Measurements from ENCODE around the gene TEKTIP1. TPM values are rescaled to one million over a fixed set of nuclear protein-coding genes. Genes with fewer than 3 reads are reported as not detected.

The TEKTIP1 gene
- total RNA-seq, 1 experiment from 2014 or later: 1.3 TPM

DNA sequence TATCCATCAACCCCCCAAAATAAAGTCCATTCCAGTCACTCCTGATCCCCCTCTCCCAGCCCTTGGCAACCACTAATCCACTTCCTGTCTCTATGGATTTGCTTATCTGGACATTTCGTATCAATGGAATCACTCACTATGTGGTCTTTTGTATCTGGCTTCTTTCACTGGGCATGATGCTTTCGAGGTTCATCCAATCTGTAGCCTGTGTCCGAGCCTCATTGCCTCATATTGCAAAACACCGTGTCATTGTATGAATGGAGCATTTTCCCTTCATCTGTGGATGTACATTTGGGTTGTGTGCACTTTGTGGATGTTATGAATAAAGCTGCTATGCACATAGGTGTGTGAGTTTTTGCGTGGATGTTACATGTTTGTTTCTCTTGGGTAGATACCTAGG lies 34.2 kb upstream of the TEKTIP1 start:
- Histone ChIP-seq H3K23me2 (ENCODE audit: insufficient read length, low read depth, low read length, poor library complexity, severe bottlenecking) (peaks cover 20% of the 10 kb centered on the region), H4K91ac (ENCODE audit: insufficient read length, low read depth, low read length) (no peak overlapping the region), H4K8ac (replicated peaks; ENCODE audit: insufficient read length, low read depth, low read length) (no peak overlapping the region), H2BK20ac (ENCODE audit: low read depth, low read length, poor library complexity, severe bottlenecking) (no peak overlapping the region), H2AFZ (ENCODE audit: low read length) (no peak overlapping the region), H3K9ac (ENCODE audit: extremely low read depth, insufficient read length, low read length) (no peak overlapping the region), H2BK15ac (ENCODE audit: low read depth, low read length) (no peak overlapping the region), H3K4ac (ENCODE audit: low read depth, low read length) (no peak overlapping the region), H3K23ac (ENCODE audit: insufficient read length, low read depth, low read length) (no peak overlapping the region), H4K20me1 (ENCODE audit: control insufficient read depth, insufficient read depth, insufficient read length) (no peaks in the 10 kb centered on the region), H2BK12ac (ENCODE audit: insufficient read length, low read depth, low read length) (no peak overlapping the region), H3K79me1 (ENCODE audit: insufficient read depth, low read depth, low read length, poor library complexity, severe bottlenecking) (no peaks in the 10 kb centered on the region), H2BK120ac (ENCODE audit: low read depth, low read length, poor library complexity, severe bottlenecking) (no peak overlapping the region), H3K27me3 (ENCODE audit: insufficient read depth, low read length) (no peaks in the 10 kb centered on the region), H3K18ac (ENCODE audit: insufficient read length, low read depth, low read length) (no peak overlapping the region), H3T11ph (ENCODE audit: low read length) (no peak overlapping the region), H2AK5ac (ENCODE audit: insufficient read length, low read length) (no peak overlapping the region), H3K4me1 (ENCODE audit: insufficient read depth, low read length) (no peaks in the 10 kb centered on the region), H3K9me3 (ENCODE audit: control insufficient read depth, low read depth, low read length) (no peaks in the 10 kb centered on the region), H3K79me2 (ENCODE audit: insufficient read depth, low read length) (peaks cover 5% of the 10 kb centered on the region; the same call in 1 of the 2 replicates), H3K27ac (ENCODE audit: insufficient read length, low read depth, low read length) (no peak overlapping the region), H3K14ac (ENCODE audit: insufficient read depth, low read length) (no peak overlapping the region), H4K5ac (ENCODE audit: insufficient read length, low read depth, low read length) (no peak overlapping the region), H3K56ac (ENCODE audit: insufficient read length, low read depth, low read length) (no peak overlapping the region), H3K4me2 (ENCODE audit: insufficient read depth, insufficient read length, low read length) (no peak overlapping the region), H2BK5ac (ENCODE audit: insufficient read length, low read length) (no peak overlapping the region)
- TF ChIP-seq, protein P1, sequence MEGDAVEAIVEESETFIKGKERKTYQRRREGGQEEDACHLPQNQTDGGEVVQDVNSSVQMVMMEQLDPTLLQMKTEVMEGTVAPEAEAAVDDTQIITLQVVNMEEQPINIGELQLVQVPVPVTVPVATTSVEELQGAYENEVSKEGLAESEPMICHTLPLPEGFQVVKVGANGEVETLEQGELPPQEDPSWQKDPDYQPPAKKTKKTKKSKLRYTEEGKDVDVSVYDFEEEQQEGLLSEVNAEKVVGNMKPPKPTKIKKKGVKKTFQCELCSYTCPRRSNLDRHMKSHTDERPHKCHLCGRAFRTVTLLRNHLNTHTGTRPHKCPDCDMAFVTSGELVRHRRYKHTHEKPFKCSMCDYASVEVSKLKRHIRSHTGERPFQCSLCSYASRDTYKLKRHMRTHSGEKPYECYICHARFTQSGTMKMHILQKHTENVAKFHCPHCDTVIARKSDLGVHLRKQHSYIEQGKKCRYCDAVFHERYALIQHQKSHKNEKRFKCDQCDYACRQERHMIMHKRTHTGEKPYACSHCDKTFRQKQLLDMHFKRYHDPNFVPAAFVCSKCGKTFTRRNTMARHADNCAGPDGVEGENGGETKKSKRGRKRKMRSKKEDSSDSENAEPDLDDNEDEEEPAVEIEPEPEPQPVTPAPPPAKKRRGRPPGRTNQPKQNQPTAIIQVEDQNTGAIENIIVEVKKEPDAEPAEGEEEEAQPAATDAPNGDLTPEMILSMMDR (conservative IDR thresholded peaks at IDR 0.05): no peak
- Mint-ChIP-seq H3K27ac (peak overlapping the region in 2 of 3 experiments; percentile 33 to 99; a peak in 4 of 7 replicates), H3K36me3 (ENCODE audit: insufficient read depth in 1 of 3, low read depth in 3 of 3) (peaks cover 6 to 14% (median 11%) of the 10 kb centered on the region in 3 experiments; a peak in 6 of 7 replicates), H3K9me3 (no peaks in the 10 kb centered on the region; a peak in 1 of 5 replicates), H3K4me1 (peaks cover 19 to 41% of the 10 kb centered on the region in 2 experiments), H3K4me3 (peak overlapping the region; percentile 50 to 79; a peak in 3 of 5 replicates), H3K27me3 (ENCODE audit: low read depth) (no peaks in the 10 kb centered on the region)
- WGBS (ENCODE audit: extremely low coverage, insufficient read length, low lambda C conversion rate): no CpG with 5 or more reads among the region's 5 CpGs
- no peak for DNase-seq
